Fibroblast of skin of right quadriceps (primary cell): ENCODE results near the gene RNGTT.
A peak's percentile ranks its signal among the peaks of the same experiment; 100 is the strongest.
"Not testable (repeated sequence)": the region's sequence is repeated elsewhere in the genome, so short reads cannot be mapped to it uniquely, and the experiment has no call there.

ENCODE experiments used
- DNase-seq: peaks from one replicate; pipeline ENCODE4 v3.0.0-alpha.2; 2013

The RNGTT gene

GRCh38 chr6:88969255-88969654, 5.8 kb upstream of the RNGTT start:
- DNase-seq, result not testable (repeated sequence)

- no peak for DNase-seq
Measured at GRCh38 chr6:88967891-88968290, 4.5 kb upstream of the RNGTT start.

- DNase-seq, result no peak
Measured at GRCh38 chr6:88965691-88966090, 2.3 kb upstream of the RNGTT start.

- DNase-seq, result no peak
Measured at GRCh38 chr6:88964509-88964908, 1.1 kb upstream of the RNGTT start.

GRCh38 chr6:88958842-88959241, 4.6 kb downstream of the RNGTT start:
- DNase-seq, result no peak

GRCh38 chr6:88953550-88954386, 9.7 kb downstream of the RNGTT start:
- DNase-seq, result no peak

- DNase-seq, result peak; percentile 17
Measured at GRCh38 chr6:88952065-88952704, 11.2 kb downstream of the RNGTT start.

- no peak for DNase-seq
Measured at GRCh38 chr6:88945415-88946008, 17.9 kb downstream of the RNGTT start.

- DNase-seq, result no peak
Measured at GRCh38 chr6:88933521-88933920, 29.9 kb downstream of the RNGTT start.

GRCh38 chr6:88932019-88932418, 31.4 kb downstream of the RNGTT start:
- not testable (repeated sequence) for DNase-seq

- DNase-seq, result peak; percentile 9
Measured at GRCh38 chr6:88922775-88923548, 40.5 kb downstream of the RNGTT start.

- DNase-seq, result no peak
Measured at GRCh38 chr6:88921734-88922133, 41.7 kb downstream of the RNGTT start.

- no peak for DNase-seq
Measured at GRCh38 chr6:88920774-88921733, 42.4 kb downstream of the RNGTT start.

GRCh38 chr6:88920088-88920487, 43.3 kb downstream of the RNGTT start:
- no peak for DNase-seq

- DNase-seq, result no peak
Measured at GRCh38 chr6:88919032-88919431, 44.4 kb downstream of the RNGTT start.

GRCh38 chr6:88916615-88917208, 46.7 kb downstream of the RNGTT start:
- DNase-seq, result no peak

GRCh38 chr6:88914895-88915598, 48.4 kb downstream of the RNGTT start:
- DNase-seq, result peak; percentile 26

GRCh38 chr6:88914180-88914579, 49.2 kb downstream of the RNGTT start:
- peak; percentile 9 for DNase-seq

GRCh38 chr6:88913471-88913870, 49.9 kb downstream of the RNGTT start:
- DNase-seq, result no peak

GRCh38 chr6:88910922-88911778, 52.3 kb downstream of the RNGTT start:
- no peak for DNase-seq
